CD14-positive monocyte (primary cell): ENCODE results near the gene KIF9. TPM values are rescaled to one million over a fixed set of nuclear protein-coding genes. Genes with fewer than 3 reads are reported as not detected.

Experiments
- DNase-seq, 3 donors: peaks; one replicate each; pipeline ENCODE4 v3.0.0-alpha.2; 2011 to 2022
- H2AFZ ChIP-seq: 2 replicates; pipeline ENCODE4 v1.6.0; 2012; ENCODE audit warnings: mild to moderate bottlenecking, low read depth, low read length, inconsistent platforms; ENCODE audit not compliant: insufficient read depth, poor library complexity, severe bottlenecking
- H3K27ac ChIP-seq, 2 donors: 1 replicate in 1 of 2; 2 replicates in 1 of 2; pipeline ENCODE4 v1.5.1; 2012 to 2013; ENCODE audit warnings: low read length in 2 of 2, control low read depth in 1 of 2, inconsistent platforms in 1 of 2, low read depth in 1 of 2, mild to moderate bottlenecking in 1 of 2
- H3K27me3 ChIP-seq, 2 donors: one replicate each; pipeline versions ENCODE4 v1.6.0 to v1.6.1; 2011 to 2013; ENCODE audit warnings: low read length in 2 of 2; ENCODE audit not compliant: control insufficient read depth in 2 of 2, insufficient read depth in 2 of 2
- H3K36me3 ChIP-seq, 2 donors: replicated peaks in 1 of 2; 1 replicate in 1 of 2; 2 replicates in 1 of 2; pipeline versions ENCODE4 v1.5.1 to v1.6.1; 2012 to 2013; ENCODE audit warnings: low read length in 2 of 2, control low read depth in 1 of 2, inconsistent platforms in 1 of 2, mild to moderate bottlenecking in 1 of 2; ENCODE audit not compliant: insufficient read depth in 2 of 2, control insufficient read depth in 1 of 2
- H3K4me1 ChIP-seq, 2 donors: 1 replicate in 1 of 2; 2 replicates in 1 of 2; pipeline versions ENCODE4 v1.5.1 to v1.6.1; 2012 to 2013; ENCODE audit warnings: low read length in 2 of 2, control low read depth in 1 of 2, inconsistent platforms in 1 of 2, mild to moderate bottlenecking in 1 of 2, moderate library complexity in 1 of 2; ENCODE audit not compliant: insufficient read depth in 2 of 2, control insufficient read depth in 1 of 2
- H3K4me2 ChIP-seq: replicated peaks from 2 replicates; pipeline ENCODE3; 2012; ENCODE audit warnings: low read length, moderate library complexity, mild to moderate bottlenecking; ENCODE audit not compliant: poor library complexity, severe bottlenecking; ENCODE audit errors: extremely low read depth
- H3K4me3 ChIP-seq, 3 experiments: fragments of 200-600 bp in 1 of 3; sonication (generic) in 1 of 3; replicated peaks in 1 of 3; 1 replicate in 2 of 3; 2 replicates in 1 of 3; pipeline ENCODE4 v1.5.1; 2011 to 2013; ENCODE audit warnings: low read length in 3 of 3, mild to moderate bottlenecking in 3 of 3, control low read depth in 2 of 3, low read depth in 2 of 3, inconsistent platforms in 1 of 3, moderate library complexity in 1 of 3
- H3K79me2 ChIP-seq: 2 replicates; pipeline ENCODE4 v1.6.0; 2012; ENCODE audit warnings: mild to moderate bottlenecking, control low read depth, inconsistent platforms, low read length, moderate library complexity; ENCODE audit not compliant: insufficient read depth
- H3K9ac ChIP-seq: 2 replicates; pipeline ENCODE4 v1.6.0; 2017; ENCODE audit warnings: low read length, mild to moderate bottlenecking; ENCODE audit not compliant: insufficient read depth, poor library complexity, severe bottlenecking
- H3K9me3 ChIP-seq, 2 donors: replicated peaks in 1 of 2; 1 replicate in 1 of 2; 2 replicates in 1 of 2; pipeline versions ENCODE4 v1.5.1 to v1.6.1; 2012 to 2013; ENCODE audit warnings: low read length in 2 of 2, control low read depth in 1 of 2; ENCODE audit not compliant: control insufficient read depth in 1 of 2, insufficient read depth in 1 of 2
- H4K20me1 ChIP-seq: 2 replicates; pipeline ENCODE4 v1.6.0; 2012; ENCODE audit warnings: mild to moderate bottlenecking, low read length, control low read depth, moderate library complexity; ENCODE audit not compliant: insufficient read depth
- H3K27ac Mint-ChIP-seq, 7 donors: one replicate each; pipeline ENCODE4 v1.8.0; 2020; ENCODE audit warnings: mild to moderate bottlenecking in 7 of 7, mixed read lengths in 7 of 7, moderate library complexity in 6 of 7, inconsistent platforms in 2 of 7
- H3K27me3 Mint-ChIP-seq, 3 donors: one replicate each; pipeline ENCODE4 v1.8.0; 2021 to 2022; ENCODE audit warnings: low read depth in 3 of 3, mild to moderate bottlenecking in 3 of 3, mixed read lengths in 3 of 3, moderate library complexity in 3 of 3, inconsistent platforms in 1 of 3
- H3K36me3 Mint-ChIP-seq, 2 donors: one replicate each; pipeline ENCODE4 v1.8.0; 2020; ENCODE audit warnings: mixed read lengths in 2 of 2, inconsistent platforms in 1 of 2, mild to moderate bottlenecking in 1 of 2
- H3K4me1 Mint-ChIP-seq: one replicate; pipeline ENCODE4 v1.8.0; 2020; ENCODE audit warnings: mild to moderate bottlenecking, mixed read lengths
- H3K4me3 Mint-ChIP-seq, 2 donors: one replicate each; pipeline ENCODE4 v1.8.0; 2020; ENCODE audit warnings: mild to moderate bottlenecking in 2 of 2, mixed read lengths in 2 of 2, moderate library complexity in 1 of 2
- H3K9me3 Mint-ChIP-seq, 7 donors: one replicate each; pipeline ENCODE4 v1.8.0; 2020 to 2022; ENCODE audit warnings: mixed read lengths in 7 of 7, mild to moderate bottlenecking in 6 of 7, moderate library complexity in 6 of 7, inconsistent platforms in 2 of 7
- CTCF ChIP-seq: fragments of 200-600 bp; IDR thresholded peaks from one replicate; pipeline ENCODE4 v1.8.0; 2022; ENCODE audit warnings: antibody characterized with exemption, mild to moderate bottlenecking
- WGBS: methylation state at CpG from one replicate; pipeline ENCODE4 v1.1.5; 2013; ENCODE audit warnings: missing lambda C conversion rate; ENCODE audit not compliant: insufficient coverage; 5-methylcytosine and 5-hydroxymethylcytosine counted together
- intact Hi-C, 2 donors: fragments of 100-400 bp; cut with micrococcal nuclease; formaldehyde crosslinking; loops; one replicate each; pipeline versions ENCODE4 v1.15.0 to v1.15.1; 2023
- polyA plus RNA-seq, 3 donors: library from polyadenylated mRNA; depleted of rRNA in 1 of 3; unstranded in 2 of 3; stranded (reverse) in 1 of 3; fragments of 300-500 nt in 2 of 3; fragments of >200 nt in 1 of 3; fragmentation: Illumina TruSeq in 2 of 3; gene quantifications; 1 replicate in 2 of 3; 2 replicates in 1 of 3; pipeline ENCODE4 v1.2.3, GENCODE V29; 2012 to 2021

KIF9 gene
- polyA plus RNA-seq, 3 donors: 2.4 to 5.1 (median 3.8) TPM

GRCh38 chr3:47243419-47244147 lies 39.0 kb downstream of the KIF9 start:
- H3K36me3 Mint-ChIP-seq: no peaks in the 10 kb centered on the region
- no peak overlapping the region for H3K4me2 ChIP-seq
- H4K20me1 ChIP-seq: no peaks in the 10 kb centered on the region
- H3K79me2 ChIP-seq: no peaks in the 10 kb centered on the region
- H3K36me3 ChIP-seq: no peaks in the 10 kb centered on the region
- DNase-seq: no peak
- 96% methylated on average over 8 of the region's 9 CpGs for WGBS
- peaks cover 11% of the 10 kb centered on the region for H3K4me1 Mint-ChIP-seq
- H3K9me3 ChIP-seq: no peaks in the 10 kb centered on the region
- peaks cover 3 to 4% of the 10 kb centered on the region in 2 donors for H3K4me1 ChIP-seq
- no peak overlapping the region for H2AFZ ChIP-seq
- H3K4me3 ChIP-seq: no peak overlapping the region
- H3K27me3 Mint-ChIP-seq: peaks cover 0 to 3% (median 0%) of the 10 kb centered on the region in 3 donors
- intact Hi-C loops: no loop called here
- no peaks in the 10 kb centered on the region for H3K27me3 ChIP-seq
- peak overlapping the region in 1 of 2 donors; percentile 16 for H3K27ac ChIP-seq
- no peak overlapping the region for H3K4me3 Mint-ChIP-seq
- H3K9ac ChIP-seq: peak overlapping the region; percentile 21
- peaks cover 0 to 1% (median 0%) of the 10 kb centered on the region in 7 donors for H3K9me3 Mint-ChIP-seq
- no peak overlapping the region for H3K27ac Mint-ChIP-seq
- TF ChIP-seq CTCF: no peak

- Mint-ChIP-seq H3K27me3 (peaks cover 0 to 6% (median 1%) of the 10 kb centered on the region in 3 donors), H3K4me1 (peaks cover 9% of the 10 kb centered on the region), H3K9me3 (peaks cover 0 to 2% (median 0%) of the 10 kb centered on the region in 7 donors), H3K36me3 (peaks cover 0 to 2% of the 10 kb centered on the region in 2 donors), H3K27ac (no peak overlapping the region), H3K4me3 (no peak overlapping the region)
- no peak overlapping the region for H3K4me3 ChIP-seq
- intact Hi-C loops: no loop called here
- TF ChIP-seq CTCF: no peak
- H3K9me3 ChIP-seq: no peaks in the 10 kb centered on the region
- no peaks in the 10 kb centered on the region for H4K20me1 ChIP-seq
- no peak overlapping the region for H3K27ac ChIP-seq
- 98% methylated on average over 6 of the region's 6 CpGs for WGBS
- H3K36me3 ChIP-seq: no peaks in the 10 kb centered on the region
- H3K27me3 ChIP-seq: no peaks in the 10 kb centered on the region
- DNase-seq: no peak
- no peak overlapping the region for H3K9ac ChIP-seq
- H3K4me2 ChIP-seq: no peak overlapping the region
- H2AFZ ChIP-seq: no peak overlapping the region
- H3K4me1 ChIP-seq: peaks cover 0 to 4% of the 10 kb centered on the region in 2 donors
- H3K79me2 ChIP-seq: no peaks in the 10 kb centered on the region
Measured at GRCh38 chr3:47239929-47240328, 42.7 kb downstream of the KIF9 start.
